ENCODE data around the gene MLC1.

DNA sequence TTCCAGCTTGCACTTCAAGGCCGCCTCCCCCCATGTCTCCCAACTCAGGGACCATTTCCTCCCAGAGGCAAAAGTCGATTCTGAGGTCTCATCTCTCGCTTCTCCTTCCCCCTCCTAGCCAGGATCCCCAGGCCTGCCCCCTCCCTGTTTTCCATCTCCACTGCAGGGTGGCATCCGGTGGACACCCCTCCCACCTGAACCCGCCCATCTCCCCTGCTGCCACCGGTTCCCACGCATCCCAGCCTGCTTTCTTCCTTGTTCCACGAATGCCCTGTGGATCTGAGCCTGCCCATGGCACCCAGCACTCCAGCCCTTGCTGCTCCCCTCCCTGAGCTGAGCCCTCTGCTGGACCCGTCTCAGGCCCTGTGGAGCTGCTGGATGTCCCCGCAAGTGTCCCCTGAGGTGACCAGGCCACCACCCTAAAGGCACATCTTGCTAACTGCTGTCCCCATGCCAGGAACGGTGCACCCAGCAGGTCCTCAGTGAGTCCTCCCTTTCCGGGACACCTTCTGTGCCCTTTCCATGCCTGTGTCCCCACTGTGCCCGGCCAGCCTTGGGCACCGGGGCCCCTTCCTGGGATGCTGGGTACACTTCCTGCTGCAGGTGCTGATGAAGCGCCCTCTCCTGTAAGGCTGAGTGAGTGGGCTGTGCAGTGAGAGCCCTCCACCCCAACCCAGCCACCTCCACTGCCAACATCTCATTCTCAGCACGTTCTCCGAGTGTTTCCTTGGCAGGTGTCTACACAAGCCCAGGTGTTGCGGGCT lies 73.6 kb downstream of the MLC1 start:
- TF ChIP-seq POLR2A (IDR thresholded peaks at IDR 0.05), result no peak
- TF ChIP-seq, protein P1, sequence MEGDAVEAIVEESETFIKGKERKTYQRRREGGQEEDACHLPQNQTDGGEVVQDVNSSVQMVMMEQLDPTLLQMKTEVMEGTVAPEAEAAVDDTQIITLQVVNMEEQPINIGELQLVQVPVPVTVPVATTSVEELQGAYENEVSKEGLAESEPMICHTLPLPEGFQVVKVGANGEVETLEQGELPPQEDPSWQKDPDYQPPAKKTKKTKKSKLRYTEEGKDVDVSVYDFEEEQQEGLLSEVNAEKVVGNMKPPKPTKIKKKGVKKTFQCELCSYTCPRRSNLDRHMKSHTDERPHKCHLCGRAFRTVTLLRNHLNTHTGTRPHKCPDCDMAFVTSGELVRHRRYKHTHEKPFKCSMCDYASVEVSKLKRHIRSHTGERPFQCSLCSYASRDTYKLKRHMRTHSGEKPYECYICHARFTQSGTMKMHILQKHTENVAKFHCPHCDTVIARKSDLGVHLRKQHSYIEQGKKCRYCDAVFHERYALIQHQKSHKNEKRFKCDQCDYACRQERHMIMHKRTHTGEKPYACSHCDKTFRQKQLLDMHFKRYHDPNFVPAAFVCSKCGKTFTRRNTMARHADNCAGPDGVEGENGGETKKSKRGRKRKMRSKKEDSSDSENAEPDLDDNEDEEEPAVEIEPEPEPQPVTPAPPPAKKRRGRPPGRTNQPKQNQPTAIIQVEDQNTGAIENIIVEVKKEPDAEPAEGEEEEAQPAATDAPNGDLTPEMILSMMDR (IDR thresholded peaks at IDR 0.05), result no peak
- TF ChIP-seq POLR2AphosphoS5 (IDR thresholded peaks at IDR 0.05), result no peak
- TF ChIP-seq EP300 (IDR thresholded peaks at IDR 0.05), result no peak

All from stomach (tissue), 4 donors.